Activated CD8-positive, alpha-beta memory T cell treated with anti-CD3 and anti-CD28 coated beads, Interleukin-2, amount 50 U/mL, for 1 hour (primary cell): ENCODE results near the gene NXPE4.
"Not testable (repeated sequence)": the region's sequence is repeated elsewhere in the genome, so short reads cannot be mapped to it uniquely, and the experiment has no call there.

Source experiments
- DNase-seq: peaks from one replicate; pipeline ENCODE4 v3.0.0-alpha.2; 2020; ENCODE audit errors: extremely low read depth

Gene NXPE4

DNA sequence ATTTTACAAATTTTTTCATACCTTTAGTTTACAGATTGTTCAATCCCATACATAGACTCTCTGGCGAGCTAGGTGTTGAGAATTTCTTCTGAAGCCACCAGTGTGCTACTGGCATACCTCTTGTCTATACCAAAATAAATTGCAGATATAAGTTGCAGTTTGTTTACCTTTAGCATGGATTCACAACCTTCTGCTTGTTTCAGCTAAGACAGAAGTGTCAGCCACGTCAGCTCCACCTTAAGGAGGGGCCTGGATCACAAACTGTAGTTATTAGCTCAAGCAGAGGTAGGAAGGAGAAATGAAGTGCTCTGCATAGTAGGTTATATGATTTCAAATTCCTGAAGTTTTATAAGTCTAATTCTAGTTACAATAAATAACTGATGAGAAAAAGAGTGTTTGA, at the start of gene NXPE4:
NXPE4 (minus strand) TSS at position 216 of the 400 bp plus-strand sequence. CDS start 1,027 bp downstream, outside the sequence.
- DNase-seq: no peak

DNA sequence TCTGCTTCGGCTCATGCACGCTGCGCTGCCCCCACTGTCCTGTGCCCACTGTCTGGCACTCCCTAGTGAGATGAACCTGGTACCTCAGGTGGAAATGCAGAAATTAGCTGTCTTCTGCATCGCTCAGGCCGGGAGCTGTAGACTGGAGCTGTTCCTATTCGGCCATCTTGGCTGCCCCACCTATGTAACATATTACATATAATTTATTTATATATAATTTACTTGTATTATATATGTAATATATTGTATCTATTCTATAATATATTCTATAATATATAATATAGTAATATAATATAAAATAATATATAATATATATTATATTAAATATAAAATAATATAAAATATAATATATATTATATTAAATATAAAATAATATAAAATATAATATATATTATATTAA, 43.9 kb upstream of the NXPE4 start:
- DNase-seq: not testable (repeated sequence)

DNA sequence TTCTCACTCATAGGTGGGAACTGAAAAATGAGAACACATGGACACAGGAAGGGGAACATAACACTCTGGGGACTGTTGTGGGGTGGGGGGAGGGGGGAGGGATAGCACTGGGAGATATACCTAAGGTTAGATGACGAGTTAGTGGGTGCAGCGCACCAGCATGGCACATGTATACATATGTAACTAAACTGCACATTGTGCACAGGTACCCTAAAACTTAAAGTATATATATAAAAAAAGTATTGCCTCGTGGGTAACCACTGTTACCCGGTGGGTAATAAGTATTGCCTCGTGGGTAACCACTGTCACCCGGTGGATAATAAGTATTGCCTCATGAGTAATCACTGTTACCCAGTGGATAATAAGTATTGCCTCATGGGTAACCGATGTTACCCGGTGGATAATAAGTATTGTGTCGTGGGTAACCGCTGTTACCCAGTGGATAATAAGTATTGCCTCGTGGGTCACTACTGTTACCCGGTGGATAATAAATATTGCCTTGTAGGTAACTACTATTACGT, 35.9 kb upstream of the NXPE4 start:
- DNase-seq: not testable (repeated sequence)

DNA sequence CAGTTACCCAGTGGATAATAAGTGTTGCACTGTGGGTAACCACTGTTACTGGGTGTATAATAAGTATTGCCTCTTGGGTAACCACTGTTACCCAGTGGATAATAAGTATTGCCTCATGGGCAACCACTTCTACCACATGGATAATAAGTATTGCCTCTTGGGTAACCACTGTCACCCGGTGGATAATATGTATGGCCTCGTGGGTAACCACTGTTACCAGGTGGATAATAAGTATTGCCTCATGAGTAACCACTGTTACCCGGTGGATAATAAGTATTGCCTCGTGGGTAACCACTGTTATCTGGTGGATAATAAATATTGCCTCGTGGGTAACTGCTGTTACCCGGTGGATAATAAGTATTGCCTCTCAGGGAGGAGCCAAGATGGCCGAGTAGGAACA, 29.7 kb upstream of the NXPE4 start:
- no peak for DNase-seq

DNA sequence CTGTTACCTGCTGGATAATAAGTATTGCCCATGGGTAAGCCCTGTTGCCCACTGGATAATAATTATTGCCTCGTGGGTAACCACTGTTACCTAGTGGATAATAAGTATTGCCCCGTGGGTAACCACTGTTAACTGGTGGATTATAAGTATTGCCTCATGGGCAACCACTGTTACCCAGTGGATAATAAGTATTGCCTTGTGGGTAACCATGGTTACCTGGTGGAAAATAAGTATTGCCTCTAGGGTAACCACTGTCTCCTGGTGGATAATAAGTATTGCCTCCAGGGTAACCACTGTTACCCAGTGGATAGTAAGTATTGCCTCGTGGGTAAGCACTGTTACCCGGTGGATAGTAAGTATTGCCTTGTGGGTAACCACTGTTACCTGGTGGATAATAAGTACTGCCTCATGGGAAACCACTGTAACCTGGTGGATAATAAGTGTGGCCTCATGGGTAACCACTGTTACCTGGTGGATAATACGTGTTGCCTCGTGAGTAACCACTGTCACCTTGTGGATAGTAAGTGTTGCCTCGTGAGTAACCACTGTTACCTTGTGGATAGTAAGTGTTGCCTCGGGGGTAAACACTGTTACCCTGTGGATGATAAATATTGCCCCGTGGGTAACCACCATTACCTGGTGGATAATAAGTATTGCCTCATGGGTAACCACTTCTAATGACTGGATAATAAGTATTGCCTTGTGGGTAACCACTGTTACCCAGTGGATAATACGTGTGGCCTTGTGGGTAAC, 29.0 kb upstream of the NXPE4 start:
- DNase-seq: no peak

DNA sequence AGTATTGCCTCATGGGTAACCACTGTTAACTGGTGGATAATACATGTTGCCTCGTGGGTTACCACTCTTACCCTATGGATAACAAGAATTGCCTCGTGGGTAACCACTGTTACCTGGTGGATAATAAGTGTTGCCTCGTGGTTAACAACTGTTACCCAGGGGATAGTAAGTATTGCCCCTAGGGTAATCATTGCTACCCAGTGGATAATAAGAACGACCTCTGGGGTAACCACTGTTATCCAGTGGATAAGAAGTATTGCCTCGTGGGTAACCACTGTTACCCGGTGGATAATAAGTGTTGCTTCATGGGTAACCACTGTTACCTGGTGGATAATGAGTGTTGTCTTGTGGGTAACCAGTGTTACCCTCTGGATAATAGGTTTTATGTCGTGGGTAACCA, 28.1 kb upstream of the NXPE4 start:
- DNase-seq: no peak

DNA sequence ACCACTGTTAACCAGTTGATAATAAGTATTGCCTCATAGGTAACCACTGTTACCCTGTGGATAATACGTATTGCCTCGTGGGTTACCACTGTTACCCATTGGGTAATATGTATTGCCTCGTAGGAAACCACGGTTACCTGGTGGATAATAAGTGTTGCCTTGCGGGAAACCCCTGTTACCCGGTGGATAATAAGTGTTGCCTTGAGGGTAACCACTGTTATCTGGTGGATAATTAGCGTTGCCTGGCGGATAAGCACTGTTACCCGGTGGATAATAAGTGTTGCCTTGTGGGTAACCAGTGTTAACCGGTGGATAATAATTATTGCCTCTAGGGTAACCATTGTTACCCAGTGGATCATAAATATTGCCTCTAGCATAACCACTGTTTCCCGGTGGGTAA, 27.3 kb upstream of the NXPE4 start:
- no peak for DNase-seq

DNA sequence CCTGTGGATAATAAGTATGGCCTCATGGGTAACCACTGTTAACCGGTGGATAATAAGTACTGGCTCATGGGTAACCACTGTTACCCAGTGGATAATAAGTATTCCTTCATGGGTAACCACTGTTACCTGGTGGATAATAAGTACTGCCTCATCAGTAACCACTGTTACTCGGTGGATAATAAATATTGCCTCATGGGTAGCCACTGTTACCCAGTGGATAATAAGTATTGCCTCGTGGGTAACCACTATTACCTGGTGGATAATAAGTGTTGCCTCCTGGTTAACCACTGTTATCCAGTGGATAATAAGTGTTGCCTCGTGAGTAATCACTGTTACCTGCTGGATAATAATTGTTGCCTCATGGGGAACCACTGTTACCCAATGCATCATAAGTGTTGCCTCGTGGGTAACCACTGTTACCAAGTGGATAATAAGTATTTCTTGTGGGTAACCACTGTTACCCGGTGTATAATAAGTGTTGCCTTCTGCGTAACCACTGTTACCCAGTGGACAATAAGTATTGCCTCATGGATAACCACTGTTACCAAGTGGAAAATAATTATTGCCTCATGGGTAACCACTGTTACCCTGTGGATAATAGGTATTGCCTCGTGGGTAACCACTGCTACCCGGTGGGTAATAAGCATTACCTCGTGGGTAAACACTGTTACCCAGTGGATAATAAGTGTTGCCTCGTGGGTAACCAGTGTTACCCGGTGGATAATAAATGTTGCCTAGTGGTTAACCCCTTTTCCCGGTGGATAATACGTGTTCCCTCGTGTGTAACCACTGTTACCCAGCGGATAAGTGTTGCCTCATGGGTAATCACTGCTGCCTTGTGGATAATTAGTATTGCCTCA, 26.6 kb upstream of the NXPE4 start:
- DNase-seq: no peak

DNA sequence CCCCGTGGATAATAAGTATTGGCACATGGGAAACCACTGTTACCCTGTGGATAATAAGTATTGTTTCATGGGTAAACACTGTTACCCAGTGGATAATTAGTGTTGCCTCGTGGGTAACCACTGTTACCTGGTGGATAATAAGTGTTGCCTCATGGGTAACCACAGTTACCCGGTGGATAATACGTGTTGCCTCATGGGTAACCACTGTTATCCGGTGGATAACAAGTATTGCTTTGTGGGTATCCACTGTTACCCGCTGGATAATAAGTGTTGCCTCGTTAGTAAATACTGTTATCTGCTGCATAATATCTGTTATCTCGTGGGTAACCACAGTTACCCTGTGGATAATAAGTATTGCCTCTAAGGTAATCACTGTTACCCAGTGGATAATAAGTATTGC, 25.5 kb upstream of the NXPE4 start:
- no peak for DNase-seq

DNA sequence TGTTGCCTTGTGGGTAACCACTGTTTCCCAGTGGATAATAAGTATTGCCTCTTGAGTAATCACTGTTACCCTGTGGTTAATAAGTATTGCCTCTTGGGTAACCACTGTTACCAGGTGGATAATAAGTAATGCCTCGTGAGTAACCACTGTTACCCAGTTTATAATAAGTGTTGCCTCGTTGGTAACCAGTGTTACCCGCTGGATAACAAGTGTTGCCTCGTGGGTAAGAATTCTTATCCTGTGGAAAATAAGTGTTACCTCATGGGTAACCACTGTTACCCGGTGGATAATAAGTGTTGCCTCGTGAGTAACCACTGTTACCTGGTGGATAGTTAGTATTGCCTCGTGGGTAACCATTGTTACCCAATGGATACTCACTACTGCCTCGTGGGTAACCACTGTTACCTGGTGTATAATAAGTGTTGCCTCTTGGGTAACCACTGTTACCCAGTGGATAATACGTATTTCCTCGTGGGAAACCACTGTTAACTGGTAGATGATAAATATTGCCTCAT, 24.1 kb upstream of the NXPE4 start:
- no peak for DNase-seq

DNA sequence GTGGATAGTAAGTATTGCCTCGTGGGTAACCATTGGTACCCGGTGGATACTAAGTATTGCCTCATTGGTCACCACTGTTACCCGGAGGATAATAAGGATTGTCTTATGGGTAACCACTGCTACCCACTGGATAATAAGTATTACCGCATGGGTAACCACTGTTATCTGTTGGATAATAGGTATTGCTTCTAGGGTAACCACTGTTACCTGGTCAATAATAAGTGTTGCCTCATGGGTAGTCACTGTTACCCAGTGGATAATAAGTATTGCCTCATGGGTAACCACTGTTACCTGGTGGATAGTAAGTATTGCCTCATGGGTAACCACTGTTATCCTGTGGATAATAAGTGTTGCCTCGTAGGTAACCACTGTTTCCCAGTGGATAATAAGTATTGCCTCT, 22.6 kb upstream of the NXPE4 start:
- no peak for DNase-seq

DNA sequence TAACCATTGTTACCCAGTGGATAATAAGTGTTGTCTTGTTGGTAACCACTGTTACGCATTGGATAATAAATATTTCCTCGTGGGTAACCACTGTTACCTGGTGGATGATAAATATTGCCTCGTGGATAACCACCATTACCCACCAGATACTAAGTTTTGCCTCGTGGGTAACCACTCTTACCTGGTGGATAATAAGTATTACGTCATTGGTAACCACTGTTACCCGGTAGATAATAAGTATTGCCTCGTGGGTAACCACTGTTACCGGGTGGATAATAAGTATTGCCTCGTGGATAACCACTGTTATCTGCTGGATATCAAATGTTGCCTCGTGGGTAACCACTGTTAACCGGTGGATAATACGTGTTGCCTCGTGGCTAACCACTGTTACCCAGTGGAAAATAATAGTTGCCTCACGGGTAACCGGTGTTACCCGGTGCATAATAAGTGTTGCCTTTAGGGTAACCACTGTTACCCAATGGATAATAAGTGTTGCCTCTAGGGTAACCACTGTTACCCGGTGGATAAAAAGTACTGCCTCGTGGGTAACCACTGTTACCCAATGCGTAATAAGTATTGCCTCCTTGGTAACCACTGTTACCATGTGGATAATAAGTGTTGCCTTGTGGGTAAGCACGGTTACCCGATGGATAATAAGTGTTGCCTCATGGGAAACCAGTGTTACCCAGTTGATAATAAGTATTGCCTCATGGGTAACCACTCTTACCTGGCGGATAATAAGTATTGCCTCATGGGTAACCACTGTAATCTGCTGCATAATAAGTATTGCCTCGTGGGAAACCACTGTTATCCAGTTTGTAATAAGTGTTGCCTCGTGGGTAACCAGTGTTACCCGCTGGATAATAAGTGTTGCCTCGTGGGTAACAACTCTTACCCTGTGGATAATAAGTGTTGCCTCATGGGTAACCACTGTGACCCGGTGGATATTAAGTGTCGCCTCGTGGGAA, 21.9 kb upstream of the NXPE4 start:
- no peak for DNase-seq

DNA sequence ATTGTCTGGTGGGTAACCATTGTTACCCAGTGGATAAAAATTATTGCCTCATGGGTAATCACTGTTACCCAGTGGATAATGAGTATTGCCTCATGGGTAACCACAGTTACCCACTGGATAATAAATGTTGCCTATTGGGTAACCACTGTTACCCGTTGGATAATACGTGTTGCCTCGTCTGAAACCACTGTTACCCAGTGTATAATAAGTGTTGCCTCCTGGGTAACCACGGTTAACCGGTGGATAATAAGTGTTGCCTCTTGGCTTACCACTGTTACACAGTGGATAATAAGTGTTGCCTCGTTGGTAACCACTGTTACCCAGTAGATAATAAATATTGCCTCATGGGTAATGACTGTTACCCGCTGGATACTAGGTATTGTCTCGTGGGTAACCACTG, 20.9 kb upstream of the NXPE4 start:
- no peak for DNase-seq

DNA sequence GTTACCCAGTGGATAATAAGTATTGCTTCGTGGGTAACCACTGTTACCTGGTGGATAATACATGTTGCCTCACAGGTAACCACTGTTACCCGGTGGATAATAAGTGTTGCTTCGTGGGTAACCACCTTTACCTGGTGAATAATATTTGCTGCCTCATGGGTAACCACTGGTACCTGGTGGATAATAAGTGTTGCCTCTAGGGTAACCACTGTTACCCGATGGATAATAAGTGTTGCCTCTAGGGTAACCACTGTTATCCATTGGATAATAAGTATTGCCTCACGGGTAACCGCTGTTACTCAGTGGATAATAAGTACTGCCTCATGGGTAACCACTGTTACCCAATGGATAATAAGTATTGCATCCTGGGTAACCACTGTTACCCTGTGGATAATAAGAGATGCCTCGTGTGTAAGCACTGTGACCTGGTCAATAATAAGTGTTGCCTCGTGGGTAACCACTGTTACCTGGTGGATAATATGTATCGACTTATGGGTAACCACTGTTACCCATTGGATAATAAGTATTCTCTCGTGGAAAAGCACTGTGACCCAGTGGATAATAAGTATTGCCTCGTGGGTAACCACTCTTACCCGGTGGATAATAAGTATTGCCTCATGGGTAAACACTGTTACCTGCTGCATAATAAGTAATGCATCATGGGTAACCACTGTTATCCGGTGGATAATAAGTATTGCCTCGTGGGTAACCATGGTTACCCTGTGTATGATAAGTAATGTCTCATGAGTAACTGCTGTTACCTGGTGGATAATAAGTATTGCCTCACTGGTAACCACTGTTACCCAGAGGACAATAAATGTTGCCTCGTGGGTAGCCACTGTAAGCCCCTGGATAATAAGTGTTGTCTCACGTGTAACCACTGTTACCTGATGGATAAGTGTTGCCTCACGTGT, 20.1 kb upstream of the NXPE4 start:
- no peak for DNase-seq

DNA sequence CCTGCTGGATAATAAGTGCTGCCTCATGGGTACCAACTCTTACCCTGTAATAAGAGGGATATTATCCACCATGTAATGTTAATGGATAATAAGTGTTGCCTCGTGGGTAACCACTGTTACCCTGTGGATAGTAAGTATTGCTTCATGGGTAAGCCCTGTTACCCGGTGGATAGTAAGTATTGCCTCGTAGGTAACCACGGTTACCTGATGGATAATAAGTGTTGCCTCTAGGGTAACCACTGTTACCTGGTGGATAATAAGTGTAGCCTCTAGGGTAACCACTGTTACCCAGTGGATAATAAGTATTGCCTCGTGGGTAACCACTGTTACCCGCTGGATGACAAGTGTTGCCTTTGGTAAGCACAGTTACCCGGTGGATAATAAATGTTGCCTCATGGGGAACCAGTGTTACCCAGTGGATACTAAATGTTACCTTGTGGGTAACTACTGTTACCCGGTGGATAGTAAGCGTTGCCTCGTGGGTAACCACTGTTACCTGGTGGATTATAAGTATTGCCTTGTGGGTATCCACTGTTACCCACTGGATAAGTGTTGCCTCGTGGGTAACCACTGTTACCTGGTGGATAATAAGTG, 18.6 kb upstream of the NXPE4 start:
- DNase-seq: no peak

DNA sequence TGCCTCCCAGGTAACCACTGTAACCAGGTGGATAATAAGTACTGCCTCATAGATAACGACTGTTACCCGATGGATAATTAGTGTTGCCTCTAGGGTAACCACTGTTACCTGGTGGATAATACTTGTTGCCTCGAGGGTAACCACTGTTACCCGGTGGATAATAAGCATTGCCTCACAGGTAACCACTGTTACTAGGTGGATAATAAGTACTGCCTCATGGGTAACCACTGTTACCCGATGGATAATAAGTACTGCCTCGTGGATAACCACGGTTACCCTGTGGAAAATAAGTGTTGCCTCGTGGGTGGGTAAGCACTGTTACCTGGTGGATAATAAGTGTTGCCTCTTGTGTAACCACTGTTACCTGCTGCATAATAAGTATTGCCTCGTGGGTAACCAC, 17.5 kb upstream of the NXPE4 start:
- not testable (repeated sequence) for DNase-seq

DNA sequence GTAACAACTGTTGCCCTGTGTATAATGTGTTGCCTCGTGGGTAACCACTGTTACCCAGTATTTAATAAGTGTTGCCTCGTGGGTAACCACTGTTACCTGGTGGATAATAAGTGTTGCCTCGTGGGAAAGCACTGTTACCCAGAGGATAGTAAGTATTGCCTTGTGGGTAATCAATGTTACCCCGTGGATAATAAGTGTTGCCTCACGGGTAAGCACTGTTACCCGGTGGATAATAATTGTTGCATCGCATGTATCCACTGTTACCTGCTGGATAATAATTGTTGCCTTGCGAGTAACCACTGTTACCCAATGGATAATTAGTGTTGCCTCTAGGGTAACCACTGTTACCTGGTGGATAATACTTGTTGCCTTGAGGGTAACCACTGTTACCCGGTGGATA, 17.1 kb upstream of the NXPE4 start:
- no peak for DNase-seq

DNA sequence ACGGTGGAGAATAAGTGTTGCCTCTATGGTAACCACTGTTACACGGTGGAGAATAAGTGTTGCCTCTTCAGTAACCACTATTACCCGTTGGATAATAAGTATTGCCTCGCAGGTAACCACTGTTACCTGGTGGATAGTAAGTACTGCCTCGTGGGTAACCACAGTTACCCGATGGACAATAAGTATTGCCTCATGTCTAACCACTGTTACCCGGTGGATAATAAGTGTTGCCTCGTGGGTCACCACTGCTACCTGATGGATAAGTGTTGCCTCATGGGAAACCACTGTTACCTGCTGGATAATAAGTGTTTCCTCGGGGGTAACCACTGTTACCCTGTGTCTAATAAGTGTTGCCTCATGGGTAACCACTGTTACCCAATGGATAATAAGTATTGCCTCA, 16.6 kb upstream of the NXPE4 start:
- not testable (repeated sequence) for DNase-seq

DNA sequence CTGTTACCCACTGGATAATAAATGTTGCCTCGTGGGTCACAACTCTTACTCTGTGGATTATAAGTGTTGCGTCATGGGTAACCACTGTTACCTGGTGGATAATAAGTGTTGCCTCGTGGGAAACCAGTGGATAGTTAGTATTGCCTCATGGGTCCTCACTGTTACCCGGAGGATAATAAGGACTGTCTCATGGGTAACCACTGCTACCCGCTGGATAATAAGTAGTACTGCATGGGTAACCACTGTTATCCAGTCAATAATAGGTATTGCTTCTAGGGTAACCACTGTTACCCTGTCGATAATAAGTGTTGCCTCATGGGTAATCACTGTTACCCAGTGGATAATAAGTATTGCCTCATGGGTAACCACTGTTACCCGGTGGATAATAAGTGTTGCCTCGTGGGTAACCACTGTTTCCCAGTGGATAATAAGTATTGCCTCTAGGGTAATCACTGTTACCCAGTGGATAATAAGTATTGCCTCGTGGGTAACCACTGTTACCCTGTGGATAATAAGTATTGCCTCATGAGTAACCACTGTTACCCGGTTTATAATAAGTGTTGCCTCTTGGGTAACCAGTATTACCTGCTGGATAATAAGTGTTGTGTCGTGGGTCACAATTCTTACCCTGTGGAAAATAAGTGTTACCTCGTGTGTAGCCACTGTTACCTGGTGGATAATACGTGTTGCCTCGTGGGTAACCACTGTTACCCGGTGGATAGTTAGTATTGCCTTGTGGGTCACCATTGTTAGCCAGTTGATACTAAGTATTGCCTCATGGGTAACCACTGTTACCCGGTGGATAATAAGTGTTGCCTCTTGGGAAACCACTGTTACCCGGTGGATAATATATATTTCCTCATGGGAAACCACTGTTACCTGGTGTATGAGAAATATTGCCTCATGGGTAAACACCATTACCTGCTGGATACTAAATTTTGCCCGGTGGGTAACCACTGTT, 15.7 kb upstream of the NXPE4 start:
- DNase-seq: no peak
